CD4-positive, alpha-beta T cell (primary cell): ENCODE measurements around the gene ASXL2. TPM values are rescaled to one million over a fixed set of nuclear protein-coding genes. Genes with fewer than 3 reads are reported as not detected.

Experiments used
- ATAC-seq: fragments of 200-7000 bp; cut with Tn5 transposase; one replicate; pipeline ENCODE4 v1.10.0; 2022; ENCODE audit warnings: mild to moderate bottlenecking; ENCODE audit not compliant: poor library complexity
- CTCF ChIA-PET: fragments of 350-600 bp; sonication (Branson Sonifier 250); formaldehyde crosslinking; loops from one replicate; lab custom pipeline; 2021; ENCODE audit warnings: antibody characterized with exemption, inconsistent platforms; lab: Charles Lee
- POLR2A ChIA-PET: fragments of 350-600 bp; sonication (Branson Sonifier 250); formaldehyde crosslinking; loops from one replicate; lab custom pipeline; 2021; ENCODE audit warnings: antibody characterized with exemption, inconsistent platforms; lab: Charles Lee
- DNase-seq, 14 experiments: peaks; one replicate each; pipeline ENCODE4 v3.0.0-alpha.2; 2013 to 2020; ENCODE audit warnings: mixed read lengths in 2 of 14
- H3K27ac ChIP-seq, 2 donors: one replicate each; pipeline versions ENCODE4 v1.5.1 to v1.7.0; 2013; ENCODE audit warnings: low read length in 2 of 2, low read depth in 1 of 2, mild to moderate bottlenecking in 1 of 2
- H3K27me3 ChIP-seq, 2 experiments: 1 replicate in 1 of 2; 2 replicates in 1 of 2; pipeline versions ENCODE4 v1.6.1 to v1.7.0; 2013; ENCODE audit warnings: low read length in 2 of 2, control low read depth in 1 of 2, mild to moderate bottlenecking in 1 of 2, moderate library complexity in 1 of 2; ENCODE audit not compliant: insufficient read depth in 2 of 2, control insufficient read depth in 1 of 2
- H3K36me3 ChIP-seq: one replicate; pipeline ENCODE4 v1.6.1; 2013; ENCODE audit warnings: low read length, control low read depth; ENCODE audit not compliant: insufficient read depth
- H3K4me1 ChIP-seq: one replicate; pipeline ENCODE4 v1.6.1; 2013; ENCODE audit warnings: low read length, control low read depth; ENCODE audit not compliant: insufficient read depth
- H3K4me3 ChIP-seq: one replicate; pipeline ENCODE4 v1.5.1; 2013; ENCODE audit warnings: mild to moderate bottlenecking, low read length, moderate library complexity
- H3K9me3 ChIP-seq, 2 experiments: 1 replicate in 1 of 2; 2 replicates in 1 of 2; pipeline versions ENCODE4 v1.6.1 to v1.7.0; 2013; ENCODE audit warnings: low read length in 2 of 2, mild to moderate bottlenecking in 2 of 2, control low read depth in 1 of 2, moderate library complexity in 1 of 2; ENCODE audit not compliant: control insufficient read depth in 1 of 2, insufficient read depth in 1 of 2
- H3K27ac Mint-ChIP-seq: one replicate; pipeline ENCODE4 v1.8.0; 2020; ENCODE audit warnings: mixed read lengths
- H3K27me3 Mint-ChIP-seq: one replicate; pipeline ENCODE4 v1.8.0; 2021; ENCODE audit warnings: mixed read lengths
- H3K36me3 Mint-ChIP-seq: one replicate; pipeline ENCODE4 v1.8.0; 2021; ENCODE audit warnings: low read depth, mixed read lengths
- H3K4me1 Mint-ChIP-seq: one replicate; pipeline ENCODE4 v1.8.0; 2021; ENCODE audit warnings: low read depth, mixed read lengths
- H3K4me3 Mint-ChIP-seq: one replicate; pipeline ENCODE4 v1.8.0; 2020; ENCODE audit warnings: mild to moderate bottlenecking, mixed read lengths
- H3K9me3 Mint-ChIP-seq: one replicate; pipeline ENCODE4 v1.8.0; 2020; ENCODE audit warnings: mixed read lengths
- CTCF ChIP-seq: fragments of 200-600 bp; IDR thresholded peaks from one replicate; pipeline ENCODE4 v1.8.0; 2022; ENCODE audit warnings: antibody characterized with exemption, mild to moderate bottlenecking
- intact Hi-C, 2 experiments: fragments of 100-400 bp; cut with DNase I in 1 of 2; cut with micrococcal nuclease in 1 of 2; formaldehyde crosslinking; loops; one replicate each; pipeline versions ENCODE4 v1.15.1 to v1.9.0; 2023 to 2025; cut with DNase I, micrococcal nuclease
- total RNA-seq, 174 experiments: library from RNA in 2 of 174; stranded (reverse) in 2 of 174; gene quantifications; one replicate each; pipeline ENCODE4 v1.2.3 and lab custom pipeline; 2021 to 2026

Gene ASXL2
- total RNA-seq, 2 experiments from 2014 or later, result 15.1 to 17.2 TPM

- ChIA-PET CTCF (interaction anchor here (0.5 kb wide), 1 partner anchor 17 kb away, joined by 4 read pairs; no protein-coding TSS in a partner anchor), POLR2A (no interaction called here)
- Histone ChIP-seq H3K4me1 (peaks cover 14% of the 10 kb centered on the region), H3K4me3 (peak overlapping the region; percentile 50), H3K36me3 (no peaks in the 10 kb centered on the region), H3K27me3 (no peaks in the 10 kb centered on the region), H3K27ac (no peak overlapping the region), H3K9me3 (no peaks in the 10 kb centered on the region)
- H3K27ac Mint-ChIP-seq, result peak overlapping the region; percentile 88
- peaks cover 5% of the 10 kb centered on the region for H3K36me3 Mint-ChIP-seq
- intact Hi-C loops, result no loop called here
- H3K9me3 Mint-ChIP-seq, result no peaks in the 10 kb centered on the region
- ATAC-seq (no peak), DNase-seq (no peak)
- peak overlapping the region; percentile 86 for H3K4me3 Mint-ChIP-seq
- no peak for TF ChIP-seq CTCF
- no peaks in the 10 kb centered on the region for H3K27me3 Mint-ChIP-seq
- peaks cover 75% of the 10 kb centered on the region for H3K4me1 Mint-ChIP-seq
These were observed 56.8 kb downstream of the ASXL2 start for GRCh38 chr2:25821225-25822056.

- H3K36me3 Mint-ChIP-seq, result peaks cover 5% of the 10 kb centered on the region
- Histone ChIP-seq H3K27ac (no peak overlapping the region), H3K27me3 (no peaks in the 10 kb centered on the region), H3K36me3 (peaks cover 7% of the 10 kb centered on the region), H3K4me1 (peaks cover 8% of the 10 kb centered on the region), H3K4me3 (no peak overlapping the region), H3K9me3 (no peaks in the 10 kb centered on the region)
- no peak for ATAC-seq
- H3K4me3 Mint-ChIP-seq, result no peak overlapping the region
- intact Hi-C loops, result no loop called here
- no peaks in the 10 kb centered on the region for H3K27me3 Mint-ChIP-seq
- ChIA-PET POLR2A (no interaction called here), CTCF (no interaction called here)
- H3K9me3 Mint-ChIP-seq, result no peaks in the 10 kb centered on the region
- peaks cover 75% of the 10 kb centered on the region for H3K4me1 Mint-ChIP-seq
- TF ChIP-seq CTCF, result no peak
- no peak for DNase-seq
- no peak overlapping the region for H3K27ac Mint-ChIP-seq
These were observed 58.7 kb downstream of the ASXL2 start for GRCh38 chr2:25819597-25820039.

GRCh38 chr2:25817630-25818029, 60.7 kb downstream of the ASXL2 start:
- Mint-ChIP-seq H3K4me1 (peaks cover 73% of the 10 kb centered on the region), H3K27ac (peak overlapping the region; percentile 21), H3K4me3 (no peak overlapping the region), H3K9me3 (no peaks in the 10 kb centered on the region), H3K27me3 (no peaks in the 10 kb centered on the region), H3K36me3 (peaks cover 7% of the 10 kb centered on the region)
- intact Hi-C loops, result no loop called here
- H3K4me1 ChIP-seq, result peaks cover 8% of the 10 kb centered on the region
- no peak for TF ChIP-seq CTCF
- ChIA-PET CTCF (interaction anchor here (0.6 to 1.7 kb wide), 3 partner anchors 14 to 1900 kb away, joined by 3 to 4 read pairs (median 3); no protein-coding TSS in a partner anchor), POLR2A (interaction anchor here (0.6 to 1.0 kb wide), 3 partner anchors 9 to 1877 kb away, joined by 3 to 4 read pairs (median 4); partner anchors contain the start of gene UBXN2A)
- H3K36me3 ChIP-seq, result peaks cover 7% of the 10 kb centered on the region
- ATAC-seq (no peak), DNase-seq (peak in 1 of 14 experiments; percentile 19)
- no peaks in the 10 kb centered on the region for H3K27me3 ChIP-seq
- H3K4me3 ChIP-seq, result no peak overlapping the region
- H3K27ac ChIP-seq, result no peak overlapping the region
- no peaks in the 10 kb centered on the region for H3K9me3 ChIP-seq
